ENCODE results near the gene TBC1D19. TPM values are rescaled to one million over a fixed set of nuclear protein-coding genes. Genes with fewer than 3 reads are reported as not detected.
A peak's percentile ranks its signal among the peaks of the same experiment; 100 is the strongest.
"Not testable (repeated sequence)": the region's sequence is repeated elsewhere in the genome, so short reads cannot be mapped to it uniquely, and the experiment has no call there.

Gene TBC1D19
- polyA plus RNA-seq, 1 experiment: 8.3 TPM

GRCh38 chr4:26682436-26682835, 98.6 kb downstream of the TBC1D19 start:
- no peak for DNase-seq (ENCODE audit: low read depth)
- TF ChIP-seq CTCF (IDR thresholded peaks at IDR 0.05; ENCODE audit: insufficient read depth, low read depth, low read length): no peak
- Histone ChIP-seq H3K36me3 (ENCODE audit: control insufficient read depth, insufficient read depth, low read length) (peaks cover 3% of the 10 kb centered on the region), H3K4me3 (ENCODE audit: low read depth, low read length) (no peak overlapping the region), H3K27me3 (ENCODE audit: control insufficient read depth, insufficient read depth, low read length) (no peaks in the 10 kb centered on the region)
- POLR2A ChIA-PET: no interaction called here
- CTCF ChIA-PET: interaction anchor here (1.0 kb wide), 1 partner anchor 9 kb away, joined by 3 read pairs; no protein-coding TSS in a partner anchor

GRCh38 chr4:26685250-26685649, 101.4 kb downstream of the TBC1D19 start:
- no peak for DNase-seq (ENCODE audit: low read depth)
- no peak for TF ChIP-seq CTCF (IDR thresholded peaks at IDR 0.05; ENCODE audit: insufficient read depth, low read depth, low read length)
- Histone ChIP-seq H3K36me3 (ENCODE audit: control insufficient read depth, insufficient read depth, low read length) (peaks cover 2% of the 10 kb centered on the region), H3K27me3 (ENCODE audit: control insufficient read depth, insufficient read depth, low read length) (no peaks in the 10 kb centered on the region), H3K4me3 (ENCODE audit: low read depth, low read length) (no peak overlapping the region)
- ChIA-PET CTCF (interaction anchor here (0.6 to 1.2 kb wide), 2 partner anchors 101 to 673 kb away, joined by 3 to 4 read pairs; partner anchors contain the start of gene TBC1D19), POLR2A (no interaction called here)

- H3K27me3 ChIP-seq (ENCODE audit: control insufficient read depth, insufficient read depth, low read length): no peaks in the 10 kb centered on the region
- H3K36me3 ChIP-seq (ENCODE audit: control insufficient read depth, insufficient read depth, low read length): peaks cover 3% of the 10 kb centered on the region
- H3K4me3 ChIP-seq (ENCODE audit: low read depth, low read length): no peak overlapping the region
- DNase-seq (ENCODE audit: low read depth): peak; percentile 78
- no peak for TF ChIP-seq CTCF (IDR thresholded peaks at IDR 0.05; ENCODE audit: insufficient read depth, low read depth, low read length)
- ChIA-PET CTCF (no interaction called here), POLR2A (no interaction called here)
These were observed 103.8 kb downstream of the TBC1D19 start for GRCh38 chr4:26687728-26688127.

- 0 out of 2 replicates have a peak, but pooled peaks cover 1% of the 10 kb centered on the region for H3K36me3 ChIP-seq (ENCODE audit: control insufficient read depth, insufficient read depth, low read length)
- H3K4me3 ChIP-seq (ENCODE audit: low read depth, low read length): no peak overlapping the region
- H3K27me3 ChIP-seq (ENCODE audit: control insufficient read depth, insufficient read depth, low read length): no peaks in the 10 kb centered on the region
- POLR2A ChIA-PET: no interaction called here
- CTCF ChIA-PET: interaction anchor here (0.6 kb wide), 1 partner anchor 704 kb away, joined by 3 read pairs; no protein-coding TSS in a partner anchor
- TF ChIP-seq CTCF (IDR thresholded peaks at IDR 0.05; ENCODE audit: insufficient read depth, low read depth, low read length): no peak
- no peak for DNase-seq (ENCODE audit: low read depth)
These were observed 106.6 kb downstream of the TBC1D19 start for GRCh38 chr4:26690506-26690905.

GRCh38 chr4:26692014-26692726, 108.3 kb downstream of the TBC1D19 start:
- CTCF ChIA-PET: interaction anchor here (1.1 kb wide), 1 partner anchor 103 kb away, joined by 3 read pairs; no protein-coding TSS in a partner anchor
- POLR2A ChIA-PET: no interaction called here
- no peak for TF ChIP-seq CTCF (IDR thresholded peaks at IDR 0.05; ENCODE audit: insufficient read depth, low read depth, low read length)
- H3K36me3 ChIP-seq (ENCODE audit: control insufficient read depth, insufficient read depth, low read length): 0 out of 2 replicates have a peak, but pooled peaks cover 1% of the 10 kb centered on the region
- no peak overlapping the region for H3K4me3 ChIP-seq (ENCODE audit: low read depth, low read length)
- no peaks in the 10 kb centered on the region for H3K27me3 ChIP-seq (ENCODE audit: control insufficient read depth, insufficient read depth, low read length)
- peak; percentile 28 for DNase-seq (ENCODE audit: low read depth)

GRCh38 chr4:26694131-26694530, 110.2 kb downstream of the TBC1D19 start:
- H3K4me3 ChIP-seq (ENCODE audit: low read depth, low read length); DNase-seq (ENCODE audit: low read depth); POLR2A ChIA-PET; CTCF ChIA-PET; H3K27me3 ChIP-seq (ENCODE audit: control insufficient read depth, insufficient read depth, low read length); H3K36me3 ChIP-seq (ENCODE audit: control insufficient read depth, insufficient read depth, low read length): not testable (repeated sequence)
